Neural cell (in vitro differentiated cells): ENCODE data around the gene CRELD1.

Experiments
- RAD21 ChIP-seq: fragments of 450-650 bp; conservative IDR thresholded peaks from 2 replicates; pipeline ENCODE4 v1.6.1; 2014; ENCODE audit warnings: antibody characterized with exemption, mild to moderate bottlenecking, moderate library complexity
- SMC3 ChIP-seq: fragments of 450-650 bp; conservative IDR thresholded peaks from 2 replicates; pipeline ENCODE4 v1.6.1; 2014; ENCODE audit warnings: antibody characterized with exemption, mild to moderate bottlenecking, moderate library complexity; ENCODE audit not compliant: poor library complexity
- TF ChIP-seq, protein P1 (sequence below): fragments of 450-650 bp; IDR thresholded peaks from 2 replicates; pipeline ENCODE4 v1.5.1; 2014; ENCODE audit warnings: antibody characterized with exemption, mild to moderate bottlenecking, moderate library complexity; ENCODE audit not compliant: poor library complexity, severe bottlenecking

DNA sequence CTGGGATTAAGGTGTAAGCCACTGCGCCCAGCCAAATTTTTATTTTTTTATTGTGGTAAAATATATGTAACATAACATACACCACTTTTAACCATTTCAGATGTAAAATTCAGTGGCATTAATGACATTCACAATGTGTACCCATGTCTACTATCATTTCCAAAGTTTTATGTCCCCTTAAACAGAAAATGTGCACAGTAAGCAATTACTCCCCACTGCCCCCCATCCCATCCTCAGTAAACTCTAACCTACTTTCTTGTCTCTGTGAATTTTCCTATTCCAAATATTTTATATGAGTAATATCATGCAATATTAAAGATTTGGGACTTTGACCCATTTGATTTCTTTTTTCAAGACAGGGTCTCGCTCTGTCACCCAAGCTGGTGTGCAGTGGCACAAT is 33.2 kb downstream of the CRELD1 start:
- TF ChIP-seq, protein P1, sequence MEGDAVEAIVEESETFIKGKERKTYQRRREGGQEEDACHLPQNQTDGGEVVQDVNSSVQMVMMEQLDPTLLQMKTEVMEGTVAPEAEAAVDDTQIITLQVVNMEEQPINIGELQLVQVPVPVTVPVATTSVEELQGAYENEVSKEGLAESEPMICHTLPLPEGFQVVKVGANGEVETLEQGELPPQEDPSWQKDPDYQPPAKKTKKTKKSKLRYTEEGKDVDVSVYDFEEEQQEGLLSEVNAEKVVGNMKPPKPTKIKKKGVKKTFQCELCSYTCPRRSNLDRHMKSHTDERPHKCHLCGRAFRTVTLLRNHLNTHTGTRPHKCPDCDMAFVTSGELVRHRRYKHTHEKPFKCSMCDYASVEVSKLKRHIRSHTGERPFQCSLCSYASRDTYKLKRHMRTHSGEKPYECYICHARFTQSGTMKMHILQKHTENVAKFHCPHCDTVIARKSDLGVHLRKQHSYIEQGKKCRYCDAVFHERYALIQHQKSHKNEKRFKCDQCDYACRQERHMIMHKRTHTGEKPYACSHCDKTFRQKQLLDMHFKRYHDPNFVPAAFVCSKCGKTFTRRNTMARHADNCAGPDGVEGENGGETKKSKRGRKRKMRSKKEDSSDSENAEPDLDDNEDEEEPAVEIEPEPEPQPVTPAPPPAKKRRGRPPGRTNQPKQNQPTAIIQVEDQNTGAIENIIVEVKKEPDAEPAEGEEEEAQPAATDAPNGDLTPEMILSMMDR, result no peak
- no peak for TF ChIP-seq RAD21
- TF ChIP-seq SMC3, result no peak
